Caco-2 (cell line): Measurements from ENCODE around the gene SRGAP3. TPM values are rescaled to one million over a fixed set of nuclear protein-coding genes. Genes with fewer than 3 reads are reported as not detected.

Source experiments
- BruUV-seq: library from RNA; stranded (reverse); fragments of 400-500 nt; replicated peaks from 2 replicates; lab custom pipeline; 2021; lab: Mats Ljungman, UMichigan
- CTCF ChIA-PET: fragments of 300-600 bp; sonication (Branson Sonifier 250); formaldehyde crosslinking; loops from one replicate; lab custom pipeline; 2022; ENCODE audit warnings: antibody characterized with exemption; lab: Charles Lee
- POLR2A ChIA-PET: fragments of 300-600 bp; sonication (Branson Sonifier 250); formaldehyde crosslinking; loops from one replicate; lab custom pipeline; 2022; ENCODE audit warnings: antibody characterized with exemption; lab: Charles Lee
- DNase-seq, 2 experiments: peaks; one replicate each; pipeline versions ENCODE4 v3.0.0 to v3.0.0-alpha.2; 2020 to 2022
- H3K27me3 ChIP-seq: replicated peaks from 2 replicates; pipeline ENCODE4 v1.6.0; 2011; ENCODE audit warnings: low read length; ENCODE audit not compliant: control insufficient read depth, insufficient read depth
- H3K36me3 ChIP-seq: 2 replicates; pipeline ENCODE4 v1.5.1; 2011; ENCODE audit warnings: low read length; ENCODE audit not compliant: control insufficient read depth, insufficient read depth
- H3K4me1 ChIP-seq: fragments of 250-450 bp; sonication (Bioruptor Pico); 2 replicates; pipeline ENCODE4 v1.5.1; 2020; ENCODE audit warnings: mild to moderate bottlenecking
- H3K4me3 ChIP-seq: 2 replicates; pipeline ENCODE4 v1.5.1; 2011; ENCODE audit warnings: low read depth, mild to moderate bottlenecking, control low read depth, low read length
- H3K9me3 ChIP-seq: fragments of 250-450 bp; sonication (Bioruptor Pico); 2 replicates; pipeline ENCODE4 v1.5.1; 2020; ENCODE audit warnings: mild to moderate bottlenecking, moderate library complexity
- H3K27ac Mint-ChIP-seq: one replicate; pipeline ENCODE4 v1.8.0; 2022; ENCODE audit warnings: mixed read lengths; ENCODE audit not compliant: unreplicated experiment
- H3K27me3 Mint-ChIP-seq: one replicate; pipeline ENCODE4 v1.8.0; 2022; ENCODE audit warnings: mixed read lengths; ENCODE audit not compliant: insufficient read depth, unreplicated experiment
- H3K36me3 Mint-ChIP-seq: one replicate; pipeline ENCODE4 v1.8.0; 2022; ENCODE audit warnings: mild to moderate bottlenecking, mixed read lengths; ENCODE audit not compliant: insufficient read depth, unreplicated experiment
- H3K4me1 Mint-ChIP-seq: one replicate; pipeline ENCODE4 v1.8.0; 2022; ENCODE audit warnings: low read depth, mixed read lengths; ENCODE audit not compliant: unreplicated experiment
- H3K4me3 Mint-ChIP-seq: one replicate; pipeline ENCODE4 v1.8.0; 2022; ENCODE audit warnings: mild to moderate bottlenecking, moderate library complexity, mixed read lengths; ENCODE audit not compliant: unreplicated experiment
- H3K9me3 Mint-ChIP-seq: one replicate; pipeline ENCODE4 v1.8.0; 2022; ENCODE audit warnings: mixed read lengths; ENCODE audit not compliant: unreplicated experiment
- CTCF ChIP-seq, 2 experiments: fragments of 200-600 bp in 1 of 2; IDR thresholded peaks; 1 replicate in 1 of 2; 2 replicates in 1 of 2; pipeline versions ENCODE4 v1.5.1 to v1.8.0; 2011 to 2022; ENCODE audit warnings: antibody characterized with exemption in 1 of 2, control low read depth in 1 of 2, inconsistent platforms in 1 of 2, low read depth in 1 of 2, low read length in 1 of 2, mild to moderate bottlenecking in 1 of 2, moderate library complexity in 1 of 2; ENCODE audit not compliant: insufficient read depth in 1 of 2, severe bottlenecking in 1 of 2, unreplicated experiment in 1 of 2
- intact Hi-C: fragments of 100-400 bp; cut with micrococcal nuclease; formaldehyde crosslinking; loops from one replicate; pipeline ENCODE4 v1.10.0; 2022; ENCODE audit not compliant: unreplicated experiment
- total RNA-seq: library from RNA; stranded (reverse); gene quantifications from 2 replicates; pipeline ENCODE4 v1.2.3, GENCODE V29; 2022

The SRGAP3 gene
- total RNA-seq, 1 experiment from 2014 or later: 1.3 TPM

- Mint-ChIP-seq H3K4me1 (no peaks in the 10 kb centered on the region), H3K36me3 (peaks cover 5% of the 10 kb centered on the region), H3K4me3 (no peak overlapping the region), H3K27me3 (peaks cover 3% of the 10 kb centered on the region), H3K9me3 (no peaks in the 10 kb centered on the region), H3K27ac (no peak overlapping the region)
- H3K36me3 ChIP-seq: no peaks in the 10 kb centered on the region
- TF ChIP-seq CTCF (IDR thresholded peaks at IDR 0.05; ENCODE audit: insufficient read depth in 1 of 2, low read depth in 1 of 2, low read length in 1 of 2, severe bottlenecking in 1 of 2, unreplicated experiment in 1 of 2): no peak
- intact Hi-C loops: no loop called here
- BruUV-seq: no TSS peak
- ChIA-PET POLR2A (no interaction called here), CTCF (no interaction called here)
- no peak for DNase-seq
- H3K4me3 ChIP-seq: no peak overlapping the region
- H3K4me1 ChIP-seq: no peaks in the 10 kb centered on the region
- H3K9me3 ChIP-seq: no peaks in the 10 kb centered on the region
- H3K27me3 ChIP-seq: no peaks in the 10 kb centered on the region
These were observed 272.8 kb downstream of the SRGAP3 start for GRCh38 chr3:8976540-8977182.

- H3K4me1 Mint-ChIP-seq: no peaks in the 10 kb centered on the region
- no peak for TF ChIP-seq CTCF (IDR thresholded peaks at IDR 0.05; ENCODE audit: insufficient read depth in 1 of 2, low read depth in 1 of 2, low read length in 1 of 2, severe bottlenecking in 1 of 2, unreplicated experiment in 1 of 2)
- no peak for DNase-seq
- no peaks in the 10 kb centered on the region for H3K4me1 ChIP-seq
- peaks cover 3% of the 10 kb centered on the region for H3K27me3 Mint-ChIP-seq
- no peaks in the 10 kb centered on the region for H3K36me3 ChIP-seq
- no peaks in the 10 kb centered on the region for H3K9me3 ChIP-seq
- ChIA-PET POLR2A (no interaction called here), CTCF (interaction anchor here (0.9 kb wide), 1 partner anchor 327 kb away, joined by 3 read pairs; no protein-coding TSS in a partner anchor)
- no peak overlapping the region for H3K4me3 ChIP-seq
- H3K4me3 Mint-ChIP-seq: no peak overlapping the region
- H3K27me3 ChIP-seq: no peaks in the 10 kb centered on the region
- BruUV-seq: no TSS peak
- no peak overlapping the region for H3K27ac Mint-ChIP-seq
- intact Hi-C loops: no loop called here
- H3K36me3 Mint-ChIP-seq: peaks cover 2% of the 10 kb centered on the region
- no peaks in the 10 kb centered on the region for H3K9me3 Mint-ChIP-seq
These were observed 274.1 kb downstream of the SRGAP3 start for GRCh38 chr3:8975081-8976020.

- H3K27ac Mint-ChIP-seq: no peak overlapping the region
- POLR2A ChIA-PET: no interaction called here
- intact Hi-C loops: loop anchor here (5.0 kb wide), 1 partner anchor 273 kb away; the partner anchor contains the start of gene SRGAP3
- no peaks in the 10 kb centered on the region for H3K27me3 Mint-ChIP-seq
- Histone ChIP-seq H3K4me1 (no peaks in the 10 kb centered on the region), H3K4me3 (no peak overlapping the region), H3K27me3 (no peaks in the 10 kb centered on the region), H3K9me3 (no peaks in the 10 kb centered on the region), H3K36me3 (no peaks in the 10 kb centered on the region)
- BruUV-seq: no TSS peak
- H3K4me3 Mint-ChIP-seq: no peak overlapping the region
- H3K36me3 Mint-ChIP-seq: no peaks in the 10 kb centered on the region
- no peaks in the 10 kb centered on the region for H3K4me1 Mint-ChIP-seq
- no peaks in the 10 kb centered on the region for H3K9me3 Mint-ChIP-seq
- CTCF ChIA-PET: interaction anchor here (0.6 kb wide), 2 partner anchors 92 to 238 kb away, joined by 3 read pairs; no protein-coding TSS in a partner anchor
- TF ChIP-seq CTCF (IDR thresholded peaks at IDR 0.05; ENCODE audit: insufficient read depth in 1 of 2, low read depth in 1 of 2, low read length in 1 of 2, severe bottlenecking in 1 of 2, unreplicated experiment in 1 of 2): no peak
- DNase-seq: no peak
These were observed 275.0 kb downstream of the SRGAP3 start for GRCh38 chr3:8974458-8974857.
